DMS 273 treated with DMSO at 0.1 percent for 48 hours (cell line): Measurements from ENCODE around the gene COL5A1.

Experiments
- DNase-seq: peaks from one replicate; lab custom pipeline; 2025; lab: John Stamatoyannopoulos, UW

COL5A1 gene

DNA sequence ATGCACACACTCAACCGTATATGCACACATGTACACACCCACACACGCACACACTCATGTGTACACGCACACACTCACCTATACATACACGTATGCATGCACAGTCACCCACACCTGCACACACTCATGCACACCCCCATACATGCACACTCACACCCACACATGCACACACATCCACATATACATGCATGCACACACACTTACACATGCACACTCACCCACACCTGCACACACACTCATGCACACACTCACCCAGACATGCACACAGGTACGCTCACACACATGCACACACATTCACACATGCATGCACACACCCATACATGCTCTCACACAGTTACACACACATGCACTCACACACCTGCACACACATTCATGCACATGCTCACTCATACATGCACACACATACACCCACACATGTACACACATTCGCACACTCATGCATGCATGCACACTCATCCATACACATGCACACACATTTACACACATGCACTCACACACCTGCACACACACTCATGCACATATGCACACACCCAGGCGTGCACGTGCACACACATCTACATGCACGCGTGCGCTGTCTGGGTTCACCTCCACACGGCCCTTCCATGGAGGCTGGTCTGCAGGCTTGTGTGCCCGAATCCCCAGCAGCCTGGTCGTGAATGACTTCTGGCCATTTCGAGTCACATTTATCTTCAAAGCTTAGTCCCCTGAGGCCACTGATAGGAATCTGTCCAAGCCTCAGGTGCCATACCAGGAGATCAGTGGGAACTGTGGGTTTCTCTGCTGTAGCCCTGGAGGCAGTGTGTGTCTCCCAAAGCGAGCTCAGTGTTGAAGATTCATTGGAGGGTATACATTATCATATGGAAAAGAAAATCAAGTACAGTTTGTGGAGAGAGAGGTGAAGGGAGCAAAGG lies 103.0 kb downstream of the COL5A1 start:
- no peak for DNase-seq

DNA sequence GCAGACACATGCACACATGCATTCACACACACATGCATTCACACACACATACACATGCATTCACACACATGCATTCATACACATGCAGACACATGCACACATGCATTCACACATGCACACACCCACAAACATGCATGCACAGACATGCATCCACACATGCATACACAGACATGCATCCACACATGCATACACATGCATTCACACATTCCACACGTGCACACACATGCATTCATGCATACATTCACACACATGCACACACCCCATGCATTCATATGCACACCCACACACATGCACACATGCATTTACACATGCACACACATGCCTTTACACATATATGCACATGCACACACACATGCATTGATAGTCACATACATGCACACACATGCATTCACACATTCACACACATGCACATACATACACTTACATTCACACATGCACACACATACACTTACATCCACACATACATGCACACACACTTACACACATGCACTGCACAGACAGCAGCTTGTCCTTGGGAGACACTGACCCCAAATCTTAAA lies 106.4 kb downstream of the COL5A1 start:
- DNase-seq, result no peak

DNA sequence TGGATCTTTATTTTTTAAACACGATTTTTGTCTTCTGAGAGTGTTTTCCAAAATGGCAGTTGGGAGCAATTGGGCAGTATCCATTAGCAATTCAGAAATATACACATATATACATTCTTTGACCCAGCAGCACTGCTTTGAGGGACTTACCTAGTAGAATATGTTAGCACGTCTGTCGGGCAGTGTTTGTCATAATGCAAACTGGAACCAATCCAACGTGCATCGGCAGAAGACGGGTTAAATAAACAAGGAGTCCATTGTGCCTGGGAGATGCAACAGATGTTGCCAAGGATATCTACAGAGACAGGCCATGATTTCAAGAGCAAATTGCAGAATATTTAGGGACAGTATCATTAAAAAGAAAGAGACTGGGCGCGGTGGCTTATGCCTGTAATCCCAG lies 107.0 kb downstream of the COL5A1 start:
- DNase-seq, result no peak

DNA sequence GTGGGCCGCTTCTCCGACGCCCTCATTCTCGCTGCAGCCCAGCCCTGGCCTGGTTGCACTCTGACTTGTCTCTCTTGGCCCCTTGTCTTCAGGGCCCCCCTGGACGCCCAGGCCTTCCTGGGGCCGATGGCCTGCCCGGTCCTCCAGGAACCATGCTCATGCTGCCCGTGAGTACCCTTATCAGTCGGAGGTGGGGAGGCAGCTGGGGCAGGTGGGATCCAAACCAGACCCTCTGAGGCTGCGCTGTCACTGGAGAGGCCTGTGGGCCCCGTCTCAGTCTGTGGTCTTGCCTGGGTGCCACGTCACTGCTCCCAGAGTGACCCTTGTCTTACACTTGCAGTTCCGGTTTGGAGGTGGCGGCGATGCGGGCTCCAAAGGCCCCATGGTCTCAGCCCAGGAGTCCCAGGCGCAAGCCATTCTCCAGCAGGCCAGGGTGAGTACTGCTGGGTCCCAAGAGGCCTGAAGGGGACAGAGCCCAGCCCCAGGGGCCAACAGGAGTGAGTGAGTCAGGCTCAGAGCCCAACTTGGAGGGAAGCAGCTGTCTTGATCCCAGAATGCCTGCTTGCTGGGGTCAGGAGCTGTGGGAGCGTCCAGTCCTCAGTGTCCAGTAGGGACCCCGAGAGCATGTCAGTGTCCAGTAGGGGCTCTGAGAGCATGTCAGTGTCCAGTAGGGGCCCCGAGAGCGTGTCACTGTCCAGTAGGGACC lies 109.0 kb downstream of the COL5A1 start:
- no peak for DNase-seq

DNA sequence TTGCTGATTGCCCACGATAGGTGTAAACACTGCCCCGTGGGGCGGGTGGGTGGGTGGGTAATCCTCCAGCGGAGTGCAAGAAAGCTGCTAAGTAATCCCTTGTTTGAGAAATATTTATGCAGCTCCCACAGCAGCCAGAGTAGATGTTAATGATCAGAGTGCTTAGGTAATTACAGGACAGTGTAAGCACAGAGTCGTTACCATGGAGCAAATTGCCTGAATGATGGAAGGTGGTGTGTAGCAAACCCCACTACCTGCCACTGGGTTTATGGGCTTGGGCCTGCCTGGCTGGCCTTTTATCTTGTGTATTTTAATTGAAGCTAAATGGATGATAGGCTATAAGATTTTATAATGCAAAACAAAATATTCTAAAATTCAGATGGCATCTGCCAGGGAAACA lies 110.0 kb downstream of the COL5A1 start:
- no peak for DNase-seq

DNA sequence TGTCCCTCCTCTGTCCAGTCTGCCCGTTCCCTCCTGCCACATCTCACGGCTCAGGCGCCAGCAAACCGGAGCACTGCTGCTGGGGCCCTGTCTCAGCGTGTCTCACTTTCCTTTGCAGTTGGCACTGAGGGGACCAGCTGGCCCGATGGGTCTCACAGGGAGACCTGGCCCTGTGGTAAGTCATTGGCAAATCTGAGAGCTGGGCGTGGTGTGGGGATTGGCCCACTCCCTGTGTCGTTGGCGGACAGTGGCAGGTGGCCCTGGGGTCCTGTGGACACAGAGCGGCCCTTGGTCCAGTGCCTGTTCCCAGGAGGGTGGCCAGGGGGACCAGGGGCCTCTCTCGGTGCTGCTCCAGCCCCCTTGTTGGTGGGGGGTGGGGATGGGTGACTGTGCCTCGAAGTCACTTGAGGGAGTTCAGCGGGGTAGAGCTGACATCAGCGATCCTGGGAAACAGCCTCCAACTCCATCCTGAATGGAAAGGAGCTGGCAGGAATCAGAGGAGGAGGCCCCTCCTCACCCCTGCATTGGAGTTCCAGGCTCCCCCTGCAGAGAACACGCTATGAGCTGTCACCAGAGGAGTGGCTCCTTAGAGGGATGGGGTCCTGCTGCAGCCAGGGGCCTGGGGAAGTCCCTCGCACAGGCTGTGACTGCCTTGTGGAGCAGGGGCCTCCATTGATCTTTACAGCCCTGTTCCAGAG lies 111.0 kb downstream of the COL5A1 start:
- no peak for DNase-seq

DNA sequence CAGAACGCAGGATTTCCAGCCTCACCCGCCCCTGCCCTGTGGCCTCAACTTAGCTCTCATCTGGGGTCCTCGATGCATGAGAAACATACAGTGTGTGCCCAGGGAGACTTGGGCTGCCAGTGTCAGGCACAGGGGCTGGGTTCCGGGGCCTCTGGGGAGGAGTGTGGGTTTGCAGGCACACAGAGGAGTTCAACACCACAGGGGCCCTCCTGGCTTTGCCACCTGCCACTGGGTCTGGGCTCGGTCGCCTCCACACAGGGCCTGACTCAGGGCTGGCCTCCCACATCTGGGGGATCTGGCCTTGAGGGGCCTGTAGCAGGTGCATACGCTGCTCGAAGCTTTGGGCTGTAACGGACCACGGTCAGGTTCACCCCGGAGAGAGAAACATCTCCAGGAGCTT lies 111.6 kb downstream of the COL5A1 start:
- DNase-seq, result no peak

DNA sequence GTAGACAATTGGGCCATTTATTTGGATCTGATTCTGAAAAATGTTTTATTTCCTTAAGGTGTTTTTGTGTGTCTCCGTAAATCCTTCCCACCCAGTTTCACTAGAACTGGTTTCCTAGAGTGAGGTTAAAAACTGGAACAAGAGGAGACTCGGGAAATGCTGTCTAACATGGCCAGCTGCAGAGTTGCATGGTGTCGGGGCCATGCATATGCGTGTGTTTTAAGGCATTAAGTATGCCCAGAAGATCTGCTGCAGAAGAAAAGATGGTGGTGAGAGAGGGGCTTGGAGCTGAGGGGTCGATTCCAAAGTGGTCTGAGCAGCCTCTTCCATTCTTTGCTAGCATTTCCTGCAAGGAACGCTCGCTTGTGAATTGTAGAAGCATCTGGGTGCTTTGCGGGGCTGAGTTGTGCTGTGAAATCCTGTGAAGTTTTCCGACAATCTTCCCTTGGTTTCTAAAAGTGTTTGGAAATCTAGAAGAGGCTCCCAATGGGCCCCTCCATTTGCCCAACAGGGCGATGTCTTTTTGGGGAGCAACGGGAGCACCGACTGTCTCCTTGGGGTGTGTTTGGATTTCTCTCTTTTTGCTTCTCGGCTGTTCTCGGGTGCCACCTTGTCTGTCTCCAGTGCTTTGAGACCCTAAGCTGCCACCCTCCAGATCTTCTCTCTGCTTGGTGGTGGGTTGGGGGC lies 113.8 kb downstream of the COL5A1 start:
- no peak for DNase-seq

DNA sequence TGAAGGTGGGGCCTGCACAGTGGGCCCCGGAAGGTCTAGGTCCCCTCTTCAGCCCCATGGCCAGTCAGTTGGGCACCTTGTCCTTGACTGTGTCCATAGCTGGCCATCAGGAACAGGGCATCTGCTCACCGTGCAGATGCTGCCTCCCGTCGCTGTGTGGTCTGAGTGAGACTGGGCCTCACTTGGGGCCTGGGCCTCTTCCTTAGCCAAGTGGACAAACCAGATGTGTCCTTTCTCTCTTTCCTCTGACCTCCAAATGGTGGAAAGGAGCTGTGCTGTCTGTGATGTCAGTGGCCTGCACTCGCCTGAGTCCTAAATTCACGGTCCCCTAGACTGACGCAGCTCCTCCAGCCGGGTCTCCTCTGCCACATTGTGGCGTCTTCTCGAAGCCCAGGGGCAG lies 114.5 kb downstream of the COL5A1 start:
- no peak for DNase-seq

DNA sequence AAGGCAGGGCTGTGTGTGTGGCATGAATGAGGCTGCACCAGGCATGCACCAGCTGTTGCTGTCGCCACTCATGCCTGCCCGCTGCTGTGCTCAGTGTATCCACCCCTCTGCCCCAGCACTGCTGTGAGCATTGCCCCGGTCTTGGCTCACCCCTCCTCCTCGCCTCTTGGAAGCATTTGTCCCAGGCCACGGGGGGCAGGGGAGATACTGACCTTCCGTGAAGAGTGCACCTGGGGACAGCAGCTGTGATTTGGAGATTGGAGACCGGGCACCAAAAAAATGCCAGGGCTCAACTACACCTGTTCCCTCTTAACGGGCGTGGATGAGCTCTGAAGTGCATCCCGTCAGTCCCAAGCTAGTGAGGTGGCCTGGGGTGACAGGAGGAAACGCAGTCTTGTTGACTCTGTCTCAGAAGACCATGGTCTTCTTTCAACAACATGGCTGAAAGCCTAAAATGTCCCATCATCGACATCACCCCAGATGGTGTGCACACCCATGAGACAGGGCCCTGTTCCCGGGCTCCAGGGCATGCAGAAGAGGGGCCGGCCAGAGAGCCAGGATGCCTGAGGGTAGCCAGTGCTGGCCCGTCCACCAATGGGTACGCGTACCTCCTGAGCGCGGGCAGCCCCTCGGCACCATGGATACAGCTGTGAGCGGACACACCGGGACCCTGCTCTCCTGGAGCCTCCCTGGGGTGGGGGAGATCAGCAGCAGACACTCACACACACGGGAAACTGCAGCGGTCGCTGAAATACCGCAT lies 115.8 kb downstream of the COL5A1 start:
- no peak for DNase-seq

DNA sequence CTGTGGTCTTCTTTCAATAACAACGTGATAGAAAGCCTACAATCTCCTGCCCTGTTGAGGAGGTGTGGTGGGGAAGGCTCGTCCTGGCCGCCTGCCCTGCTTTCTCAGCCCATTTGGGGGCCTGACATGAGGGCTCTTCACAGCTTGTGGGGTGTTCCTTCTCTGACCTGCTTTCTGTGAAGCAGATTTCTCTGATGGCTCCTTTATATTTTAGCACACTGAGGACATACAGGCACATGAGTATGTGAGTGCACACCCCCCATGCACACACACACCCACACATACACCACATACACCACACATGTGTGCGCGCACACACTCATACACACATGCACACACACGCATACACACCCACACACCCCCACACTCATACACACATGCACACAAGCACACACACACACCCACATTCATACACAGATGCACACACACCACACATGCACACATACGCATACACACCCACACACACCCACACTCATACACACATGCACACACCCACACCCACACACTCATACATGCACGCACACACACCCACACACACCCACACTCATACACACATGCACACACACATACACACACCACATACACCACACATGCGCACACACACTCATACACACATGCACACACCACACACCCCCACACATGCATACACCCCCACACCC lies 117.5 kb downstream of the COL5A1 start:
- DNase-seq, result no peak

DNA sequence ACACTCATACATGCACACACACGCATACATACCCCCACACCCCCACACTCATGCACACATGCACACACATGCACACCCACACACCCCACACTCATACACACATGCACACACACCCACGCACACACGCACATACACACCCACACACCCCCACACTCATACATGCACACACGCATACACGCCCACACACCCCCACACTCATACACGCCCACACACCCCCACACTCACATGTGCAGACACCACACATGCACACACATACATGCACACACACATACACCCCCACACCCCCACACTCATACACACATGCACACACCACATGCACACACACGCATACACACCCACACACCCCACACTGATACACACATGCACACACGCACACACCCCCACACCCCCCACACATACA lies 118.3 kb downstream of the COL5A1 start:
- no peak for DNase-seq

DNA sequence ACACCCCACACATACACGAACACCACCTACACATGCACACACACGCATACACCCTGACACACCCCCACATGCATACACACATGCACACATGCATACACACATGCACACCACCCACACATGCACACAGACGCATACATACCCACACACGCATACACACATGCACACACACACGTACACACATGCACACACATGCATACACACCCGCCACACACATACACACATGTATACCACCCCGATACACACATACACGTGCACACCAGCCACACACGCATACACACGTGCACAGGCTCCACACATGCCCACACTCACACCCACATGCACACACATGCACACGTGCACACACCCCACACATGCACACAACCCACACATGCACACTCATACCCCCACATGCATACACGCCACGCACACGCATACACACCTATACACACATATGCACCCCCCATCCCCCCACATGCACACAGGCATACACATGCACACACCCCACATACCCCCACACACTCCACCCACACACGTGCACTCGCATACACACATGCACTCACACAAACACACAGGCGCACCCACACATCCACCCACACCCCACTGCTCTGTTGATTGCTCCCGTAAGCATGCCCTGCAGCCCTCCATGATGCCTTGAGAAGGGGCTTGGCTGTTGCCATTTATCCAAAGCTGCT lies 119.3 kb downstream of the COL5A1 start:
- DNase-seq, result no peak

DNA sequence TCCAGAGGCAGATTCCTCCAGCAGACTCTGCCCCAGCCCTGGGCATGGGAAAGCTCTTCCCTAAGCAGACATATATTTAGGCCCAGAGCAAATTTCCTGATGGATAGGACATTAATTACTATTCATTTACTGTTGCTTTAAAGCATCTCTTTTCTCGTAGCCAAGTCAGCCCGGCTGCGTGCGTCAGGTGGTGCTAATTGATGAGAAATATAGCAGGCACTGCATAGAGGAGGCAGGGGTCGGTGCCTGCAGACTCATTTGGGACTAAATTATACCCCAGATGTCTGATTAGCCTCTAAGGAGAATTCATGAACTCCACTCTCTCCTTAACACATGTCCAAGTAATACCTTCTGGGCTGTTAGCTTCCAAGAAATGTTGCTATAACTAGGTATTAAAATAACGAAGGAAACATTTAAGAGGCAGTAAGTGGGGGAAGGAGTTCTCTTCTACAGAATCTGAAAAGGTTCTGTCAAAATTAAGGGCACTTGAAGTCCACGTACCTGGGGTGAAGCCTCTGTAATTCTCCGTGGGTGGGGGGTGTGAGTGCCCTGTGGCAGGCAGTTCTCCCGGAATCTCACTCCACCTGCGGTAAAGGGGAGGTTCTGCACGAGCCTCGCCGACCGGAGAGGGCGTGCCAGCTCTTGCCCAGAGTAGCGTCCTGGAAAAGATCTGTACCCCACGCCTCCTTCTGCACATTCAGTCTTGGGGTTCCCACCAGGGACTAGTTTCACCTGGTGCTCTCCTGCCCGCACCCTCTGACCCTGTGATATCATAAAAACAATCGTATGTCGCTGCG lies 123.1 kb downstream of the COL5A1 start:
- DNase-seq, result no peak

DNA sequence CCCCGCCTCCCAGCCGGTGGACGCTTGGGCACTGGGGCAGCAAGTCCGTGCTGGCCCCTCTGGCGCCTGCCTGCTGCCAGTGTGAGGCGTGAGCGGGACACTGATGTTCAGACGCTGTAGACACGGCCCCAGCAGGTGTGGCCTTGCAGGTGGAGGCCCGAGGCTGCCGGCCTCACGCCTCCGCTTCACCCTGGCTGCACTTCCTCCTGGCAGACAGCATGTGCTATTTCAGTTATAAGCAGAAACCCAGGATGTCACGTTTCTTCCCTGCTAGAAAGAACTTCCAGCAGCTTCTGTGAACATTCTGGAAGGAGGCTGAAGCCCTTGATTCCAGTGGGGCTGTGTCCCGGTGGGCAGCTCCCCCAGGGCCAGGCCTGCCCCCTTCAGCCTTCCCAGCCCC lies 124.2 kb downstream of the COL5A1 start:
- no peak for DNase-seq

DNA sequence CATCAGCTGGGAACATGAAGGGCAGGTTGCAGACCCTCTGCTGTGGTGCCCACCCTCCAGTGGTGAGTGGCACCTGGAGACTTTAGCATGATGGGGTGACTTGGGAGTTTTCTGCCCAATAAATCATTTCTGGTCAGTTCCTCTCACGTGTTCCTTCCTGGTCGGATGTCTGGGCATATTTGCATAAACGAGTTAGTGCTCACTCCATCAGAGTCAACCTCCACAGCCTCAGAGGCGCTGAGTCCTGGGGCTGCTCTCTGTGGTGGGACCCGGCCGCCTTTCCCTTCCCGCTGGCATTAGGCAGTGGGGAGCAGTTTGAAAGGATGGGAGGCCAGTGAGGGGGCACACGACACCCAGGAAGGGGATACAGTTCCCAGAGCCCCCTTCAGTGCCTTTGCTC lies 125.0 kb downstream of the COL5A1 start:
- DNase-seq, result no peak

DNA sequence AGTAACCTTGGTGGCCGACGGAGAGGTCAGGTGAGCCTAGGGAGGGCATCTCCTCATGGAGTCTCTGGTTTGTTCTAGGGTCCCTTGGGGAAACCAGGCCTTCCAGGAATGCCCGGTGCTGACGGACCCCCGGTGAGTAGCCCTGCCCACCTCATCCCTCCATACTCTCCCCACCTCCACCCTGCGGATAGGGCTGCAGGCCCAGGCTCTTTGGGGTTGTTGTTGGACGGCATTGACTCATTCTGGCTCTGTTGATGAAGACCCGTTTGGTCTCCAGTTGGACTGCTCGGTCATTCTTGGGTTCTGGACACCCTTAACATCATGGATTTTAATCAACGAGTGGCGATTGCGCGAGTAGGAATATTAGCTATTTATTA lies 126.7 kb downstream of the COL5A1 start:
- no peak for DNase-seq

DNA sequence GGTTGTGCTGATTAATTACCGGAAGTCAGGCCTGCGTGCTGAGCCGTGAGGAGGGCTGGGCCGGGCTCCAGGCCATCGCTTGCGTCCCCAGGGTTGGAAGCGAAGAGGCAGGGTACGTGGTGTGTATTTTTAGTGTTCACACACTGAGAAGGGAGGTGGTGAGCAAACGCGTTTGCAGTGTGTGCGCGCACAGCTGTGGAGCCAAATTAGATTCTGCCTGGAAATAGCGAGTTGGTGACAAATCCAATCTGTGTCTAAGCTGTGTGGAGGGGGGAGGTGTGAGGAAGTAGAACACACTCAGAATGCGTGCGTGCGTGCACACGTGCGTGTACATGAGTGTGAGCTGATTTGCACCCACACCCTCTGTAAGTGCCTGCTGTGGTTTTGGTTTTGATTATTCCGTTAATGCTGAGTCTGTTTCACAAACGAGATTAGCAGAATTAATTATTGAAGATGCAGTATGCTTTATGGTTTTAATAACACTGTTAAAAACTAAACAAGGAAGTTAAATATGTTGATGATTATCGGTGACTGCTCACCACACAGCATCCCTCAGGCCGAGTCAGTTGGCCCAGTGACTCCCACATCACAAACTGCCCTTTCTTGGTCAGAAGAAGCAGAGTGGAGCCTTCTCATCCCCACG lies 127.2 kb downstream of the COL5A1 start:
- DNase-seq, result no peak
